CD4-positive, alpha-beta T cell (primary cell): ENCODE measurements around the gene ZNF581. TPM values are rescaled to one million over a fixed set of nuclear protein-coding genes. Genes with fewer than 3 reads are reported as not detected.

ENCODE experiments used
- ATAC-seq: fragments of 200-7000 bp; cut with Tn5 transposase; one replicate; pipeline ENCODE4 v1.10.0; 2022; ENCODE audit warnings: mild to moderate bottlenecking; ENCODE audit not compliant: poor library complexity
- CTCF ChIA-PET: fragments of 350-600 bp; sonication (Branson Sonifier 250); formaldehyde crosslinking; loops from one replicate; lab custom pipeline; 2021; ENCODE audit warnings: antibody characterized with exemption, inconsistent platforms; lab: Charles Lee
- POLR2A ChIA-PET: fragments of 350-600 bp; sonication (Branson Sonifier 250); formaldehyde crosslinking; loops from one replicate; lab custom pipeline; 2021; ENCODE audit warnings: antibody characterized with exemption, inconsistent platforms; lab: Charles Lee
- DNase-seq, 14 experiments: peaks; one replicate each; pipeline ENCODE4 v3.0.0-alpha.2; 2013 to 2020; ENCODE audit warnings: mixed read lengths in 2 of 14
- H3K27ac ChIP-seq, 2 donors: one replicate each; pipeline versions ENCODE4 v1.5.1 to v1.7.0; 2013; ENCODE audit warnings: low read length in 2 of 2, low read depth in 1 of 2, mild to moderate bottlenecking in 1 of 2
- H3K27me3 ChIP-seq, 2 experiments: 1 replicate in 1 of 2; 2 replicates in 1 of 2; pipeline versions ENCODE4 v1.6.1 to v1.7.0; 2013; ENCODE audit warnings: low read length in 2 of 2, control low read depth in 1 of 2, mild to moderate bottlenecking in 1 of 2, moderate library complexity in 1 of 2; ENCODE audit not compliant: insufficient read depth in 2 of 2, control insufficient read depth in 1 of 2
- H3K36me3 ChIP-seq: one replicate; pipeline ENCODE4 v1.6.1; 2013; ENCODE audit warnings: low read length, control low read depth; ENCODE audit not compliant: insufficient read depth
- H3K4me1 ChIP-seq: one replicate; pipeline ENCODE4 v1.6.1; 2013; ENCODE audit warnings: low read length, control low read depth; ENCODE audit not compliant: insufficient read depth
- H3K4me3 ChIP-seq: one replicate; pipeline ENCODE4 v1.5.1; 2013; ENCODE audit warnings: mild to moderate bottlenecking, low read length, moderate library complexity
- H3K9me3 ChIP-seq, 2 experiments: 1 replicate in 1 of 2; 2 replicates in 1 of 2; pipeline versions ENCODE4 v1.6.1 to v1.7.0; 2013; ENCODE audit warnings: low read length in 2 of 2, mild to moderate bottlenecking in 2 of 2, control low read depth in 1 of 2, moderate library complexity in 1 of 2; ENCODE audit not compliant: control insufficient read depth in 1 of 2, insufficient read depth in 1 of 2
- H3K27ac Mint-ChIP-seq: one replicate; pipeline ENCODE4 v1.8.0; 2020; ENCODE audit warnings: mixed read lengths
- H3K27me3 Mint-ChIP-seq: one replicate; pipeline ENCODE4 v1.8.0; 2021; ENCODE audit warnings: mixed read lengths
- H3K36me3 Mint-ChIP-seq: one replicate; pipeline ENCODE4 v1.8.0; 2021; ENCODE audit warnings: low read depth, mixed read lengths
- H3K4me1 Mint-ChIP-seq: one replicate; pipeline ENCODE4 v1.8.0; 2021; ENCODE audit warnings: low read depth, mixed read lengths
- H3K4me3 Mint-ChIP-seq: one replicate; pipeline ENCODE4 v1.8.0; 2020; ENCODE audit warnings: mild to moderate bottlenecking, mixed read lengths
- H3K9me3 Mint-ChIP-seq: one replicate; pipeline ENCODE4 v1.8.0; 2020; ENCODE audit warnings: mixed read lengths
- CTCF ChIP-seq: fragments of 200-600 bp; IDR thresholded peaks from one replicate; pipeline ENCODE4 v1.8.0; 2022; ENCODE audit warnings: antibody characterized with exemption, mild to moderate bottlenecking
- intact Hi-C, 2 experiments: fragments of 100-400 bp; cut with DNase I in 1 of 2; cut with micrococcal nuclease in 1 of 2; formaldehyde crosslinking; loops; one replicate each; pipeline versions ENCODE4 v1.15.1 to v1.9.0; 2023 to 2025; cut with DNase I, micrococcal nuclease
- total RNA-seq, 174 experiments: library from RNA in 2 of 174; stranded (reverse) in 2 of 174; gene quantifications; one replicate each; pipeline ENCODE4 v1.2.3 and lab custom pipeline; 2021 to 2026

ZNF581 gene
- total RNA-seq, 2 experiments from 2014 or later, result 23.1 to 24.7 TPM

- no peaks in the 10 kb centered on the region for H3K27me3 ChIP-seq
- H3K4me1 ChIP-seq, result peaks cover under 1% of the 10 kb centered on the region
- no peak overlapping the region for H3K27ac ChIP-seq
- ATAC-seq (no peak), DNase-seq (no peak)
- POLR2A ChIA-PET, result interaction anchor here (0.6 kb wide), 1 partner anchor 30 kb away, joined by 3 read pairs; no protein-coding TSS in a partner anchor
- Mint-ChIP-seq H3K36me3 (peaks cover 72% of the 10 kb centered on the region), H3K27me3 (no peaks in the 10 kb centered on the region), H3K4me1 (no peaks in the 10 kb centered on the region), H3K27ac (no peak overlapping the region), H3K9me3 (no peaks in the 10 kb centered on the region), H3K4me3 (no peak overlapping the region)
- no peak for TF ChIP-seq CTCF
- H3K4me3 ChIP-seq, result no peak overlapping the region
- peaks cover 65% of the 10 kb centered on the region for H3K36me3 ChIP-seq
- H3K9me3 ChIP-seq, result no peaks in the 10 kb centered on the region
- CTCF ChIA-PET, result no interaction called here
- intact Hi-C loops, result no loop called here
Measured at GRCh38 chr19:55693336-55693974, 50.0 kb downstream of the ZNF581 start.

- H3K4me3 ChIP-seq, result no peak overlapping the region
- Mint-ChIP-seq H3K27ac (no peak overlapping the region), H3K36me3 (peaks cover 72% of the 10 kb centered on the region), H3K27me3 (no peaks in the 10 kb centered on the region), H3K4me1 (no peaks in the 10 kb centered on the region), H3K9me3 (no peaks in the 10 kb centered on the region), H3K4me3 (no peak overlapping the region)
- H3K27ac ChIP-seq, result no peak overlapping the region
- intact Hi-C loops, result loop anchor here in 1 of 2 experiments (1.0 kb wide), 1 partner anchor 9 kb away; no protein-coding TSS in a partner anchor
- H3K9me3 ChIP-seq, result no peaks in the 10 kb centered on the region
- no peak for TF ChIP-seq CTCF
- no peak for DNase-seq
- H3K4me1 ChIP-seq, result no peaks in the 10 kb centered on the region
- CTCF ChIA-PET, result no interaction called here
- ATAC-seq, result no peak
- peaks cover 57% of the 10 kb centered on the region for H3K36me3 ChIP-seq
- no peaks in the 10 kb centered on the region for H3K27me3 ChIP-seq
- POLR2A ChIA-PET, result no interaction called here
Measured at GRCh38 chr19:55694241-55694655, 50.8 kb downstream of the ZNF581 start.

- no peak overlapping the region for H3K27ac Mint-ChIP-seq
- DNase-seq, result no peak
- POLR2A ChIA-PET, result no interaction called here
Measured at GRCh38 chr19:55694656-55695491, 51.4 kb downstream of the ZNF581 start.

More at GRCh38 chr19:55694656-55695491, 51.4 kb downstream of the ZNF581 start:
- ATAC-seq, result no peak
- Mint-ChIP-seq H3K27me3 (no peaks in the 10 kb centered on the region), H3K9me3 (no peaks in the 10 kb centered on the region), H3K4me3 (no peak overlapping the region), H3K4me1 (no peaks in the 10 kb centered on the region), H3K36me3 (peaks cover 69% of the 10 kb centered on the region)
- Histone ChIP-seq H3K4me3 (no peak overlapping the region), H3K27me3 (no peaks in the 10 kb centered on the region), H3K36me3 (peaks cover 51% of the 10 kb centered on the region), H3K4me1 (no peaks in the 10 kb centered on the region), H3K27ac (no peak overlapping the region), H3K9me3 (no peaks in the 10 kb centered on the region)
- CTCF ChIA-PET, result no interaction called here
- no peak for TF ChIP-seq CTCF
- intact Hi-C loops, result loop anchor here in 1 of 2 experiments (1.0 kb wide), 1 partner anchor 10 kb away; no protein-coding TSS in a partner anchor

Other genes with a start within 250 kb of the ZNF581 start
- 10 to 100 TPM; 50.9 to 62.9 TPM for gene UBE2S, start 235.9 kb upstream of the ZNF581 start, total RNA-seq
- not detected for gene SHISA7, start 200.3 kb upstream of the ZNF581 start, total RNA-seq
- 1 to 10 TPM; 1.5 to 2.2 TPM for gene ISOC2, start 182.0 kb upstream of the ZNF581 start, total RNA-seq
- gene C19orf85, start 178.9 kb upstream of the ZNF581 start, total RNA-seq, result not detected
- 10 to 100 TPM; 26.6 to 27.2 TPM for gene ZNF628, start 167.0 kb upstream of the ZNF581 start, total RNA-seq
- gene NAT14, start 158.5 kb upstream of the ZNF581 start, total RNA-seq, result 10 to 100 TPM; 10.5 to 14.7 TPM
- 1 to 10 TPM in 1 of 2 experiments, under 1 TPM in 1; 0.42 to 1.3 TPM for gene SSC5D, start 155.2 kb upstream of the ZNF581 start, total RNA-seq
- not detected for gene SBK2, start 106.5 kb upstream of the ZNF581 start, total RNA-seq
- not detected for gene SBK3, start 98.1 kb upstream of the ZNF581 start, total RNA-seq
- gene ZNF579, start 62.8 kb upstream of the ZNF581 start, total RNA-seq, result 1 to 10 TPM; 6.7 to 7.1 TPM
- gene FIZ1, start 44.1 kb upstream of the ZNF581 start, total RNA-seq, result 1 to 10 TPM; 5.5 to 7.3 TPM
- 10 to 100 TPM in 1 of 2 experiments, 1 to 10 TPM in 1; 9.6 to 10.3 TPM for gene ZNF524, start 43.4 kb upstream of the ZNF581 start, total RNA-seq
- 10 to 100 TPM; 12.0 to 12.9 TPM for gene ZNF865, start 38.0 kb upstream of the ZNF581 start, total RNA-seq
- gene ZNF784, start 19.1 kb upstream of the ZNF581 start, total RNA-seq, result 10 to 100 TPM; 11.2 to 11.8 TPM
- 10 to 100 TPM; 45.2 to 46.6 TPM for gene ZNF580, start 2.6 kb upstream of the ZNF581 start, total RNA-seq
- gene CCDC106, start 4.6 kb downstream of the ZNF581 start, total RNA-seq, result 1 to 10 TPM; 1.7 to 1.8 TPM
- gene U2AF2, start 11.4 kb downstream of the ZNF581 start, total RNA-seq, result 100 to 1,000 TPM; 209 to 212 TPM
- 10 to 100 TPM; 39.0 to 40.5 TPM for gene EPN1, start 31.6 kb downstream of the ZNF581 start, total RNA-seq
- not detected for gene NLRP9, start 94.8 kb downstream of the ZNF581 start, total RNA-seq
- gene RFPL4A, start 115.4 kb downstream of the ZNF581 start, total RNA-seq, result not detected
- gene RFPL4AL1, start 125.5 kb downstream of the ZNF581 start, total RNA-seq, result not detected
- not detected for gene NLRP11, start 188.3 kb downstream of the ZNF581 start, total RNA-seq
- gene NLRP4, start 192.9 kb downstream of the ZNF581 start, total RNA-seq, result not detected